HCT116 (cell line): ENCODE data around the gene PI4KA.
"Not testable (repeated sequence)": the region's sequence is repeated elsewhere in the genome, so short reads cannot be mapped to it uniquely, and the experiment has no call there.

Source experiments
- JUND ChIP-seq: IDR thresholded peaks from 2 replicates; pipeline ENCODE4 v1.6.1; 2012
- POLR2AphosphoS5 ChIP-seq: IDR thresholded peaks from 2 replicates; pipeline ENCODE4 v1.6.1; 2011; ENCODE audit warnings: mild to moderate bottlenecking, low read depth, low read length, moderate library complexity
- ZFX ChIP-seq: fragments of 450-650 bp; IDR thresholded peaks from 2 replicates; pipeline ENCODE4 v1.6.1; 2017
- TF ChIP-seq, protein P1 (sequence below), 3 experiments: fragments of 200-600 bp in 1 of 3; sonication (generic) in 1 of 3; IDR thresholded peaks in 2 of 3; conservative IDR thresholded peaks in 1 of 3; 2 replicates each; pipeline ENCODE4 v1.5.1; 2012 to 2017; ENCODE audit warnings: low read depth in 2 of 3, low read length in 2 of 3, antibody characterized with exemption in 1 of 3, borderline replicate concordance in 1 of 3, control low read depth in 1 of 3, mild to moderate bottlenecking in 1 of 3, mixed read lengths in 1 of 3, mixed run types in 1 of 3, moderate library complexity in 1 of 3; ENCODE audit not compliant: insufficient read depth in 1 of 3
- TF ChIP-seq, protein P2 (sequence below): IDR thresholded peaks from 2 replicates; pipeline ENCODE4 v1.6.1; 2012; ENCODE audit warnings: low read depth

DNA sequence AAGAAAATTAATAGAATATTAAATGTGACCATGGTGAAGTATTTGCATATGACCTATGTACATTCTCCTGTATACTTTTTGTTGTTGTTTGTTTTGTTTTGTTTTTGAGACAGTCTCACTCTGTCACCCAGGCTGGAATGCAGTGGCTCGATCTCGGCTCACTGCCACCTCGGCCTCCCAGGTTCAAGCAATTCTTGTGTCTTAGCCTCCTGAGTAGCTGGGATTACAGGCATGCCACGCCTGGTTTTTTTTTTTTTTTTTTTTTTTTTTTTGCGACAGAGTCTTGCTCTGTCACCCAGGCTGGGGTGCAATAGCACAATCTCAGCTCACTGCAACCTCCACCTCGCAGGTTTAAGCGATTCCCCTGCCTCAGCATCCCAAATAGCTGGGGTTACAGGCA lies 39.1 kb upstream of the PI4KA start:
- not testable (repeated sequence) for TF ChIP-seq JUND, POLR2AphosphoS5, ZFX
- TF ChIP-seq, protein P1, sequence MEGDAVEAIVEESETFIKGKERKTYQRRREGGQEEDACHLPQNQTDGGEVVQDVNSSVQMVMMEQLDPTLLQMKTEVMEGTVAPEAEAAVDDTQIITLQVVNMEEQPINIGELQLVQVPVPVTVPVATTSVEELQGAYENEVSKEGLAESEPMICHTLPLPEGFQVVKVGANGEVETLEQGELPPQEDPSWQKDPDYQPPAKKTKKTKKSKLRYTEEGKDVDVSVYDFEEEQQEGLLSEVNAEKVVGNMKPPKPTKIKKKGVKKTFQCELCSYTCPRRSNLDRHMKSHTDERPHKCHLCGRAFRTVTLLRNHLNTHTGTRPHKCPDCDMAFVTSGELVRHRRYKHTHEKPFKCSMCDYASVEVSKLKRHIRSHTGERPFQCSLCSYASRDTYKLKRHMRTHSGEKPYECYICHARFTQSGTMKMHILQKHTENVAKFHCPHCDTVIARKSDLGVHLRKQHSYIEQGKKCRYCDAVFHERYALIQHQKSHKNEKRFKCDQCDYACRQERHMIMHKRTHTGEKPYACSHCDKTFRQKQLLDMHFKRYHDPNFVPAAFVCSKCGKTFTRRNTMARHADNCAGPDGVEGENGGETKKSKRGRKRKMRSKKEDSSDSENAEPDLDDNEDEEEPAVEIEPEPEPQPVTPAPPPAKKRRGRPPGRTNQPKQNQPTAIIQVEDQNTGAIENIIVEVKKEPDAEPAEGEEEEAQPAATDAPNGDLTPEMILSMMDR (IDR thresholded peaks at IDR 0.05 in 2 of 3, conservative IDR thresholded peaks at IDR 0.05 in 1 of 3; ENCODE audit: borderline replicate concordance in 1 of 3, insufficient read depth in 1 of 3, low read depth in 2 of 3, low read length in 2 of 3): not testable (repeated sequence)
- TF ChIP-seq, protein P2, sequence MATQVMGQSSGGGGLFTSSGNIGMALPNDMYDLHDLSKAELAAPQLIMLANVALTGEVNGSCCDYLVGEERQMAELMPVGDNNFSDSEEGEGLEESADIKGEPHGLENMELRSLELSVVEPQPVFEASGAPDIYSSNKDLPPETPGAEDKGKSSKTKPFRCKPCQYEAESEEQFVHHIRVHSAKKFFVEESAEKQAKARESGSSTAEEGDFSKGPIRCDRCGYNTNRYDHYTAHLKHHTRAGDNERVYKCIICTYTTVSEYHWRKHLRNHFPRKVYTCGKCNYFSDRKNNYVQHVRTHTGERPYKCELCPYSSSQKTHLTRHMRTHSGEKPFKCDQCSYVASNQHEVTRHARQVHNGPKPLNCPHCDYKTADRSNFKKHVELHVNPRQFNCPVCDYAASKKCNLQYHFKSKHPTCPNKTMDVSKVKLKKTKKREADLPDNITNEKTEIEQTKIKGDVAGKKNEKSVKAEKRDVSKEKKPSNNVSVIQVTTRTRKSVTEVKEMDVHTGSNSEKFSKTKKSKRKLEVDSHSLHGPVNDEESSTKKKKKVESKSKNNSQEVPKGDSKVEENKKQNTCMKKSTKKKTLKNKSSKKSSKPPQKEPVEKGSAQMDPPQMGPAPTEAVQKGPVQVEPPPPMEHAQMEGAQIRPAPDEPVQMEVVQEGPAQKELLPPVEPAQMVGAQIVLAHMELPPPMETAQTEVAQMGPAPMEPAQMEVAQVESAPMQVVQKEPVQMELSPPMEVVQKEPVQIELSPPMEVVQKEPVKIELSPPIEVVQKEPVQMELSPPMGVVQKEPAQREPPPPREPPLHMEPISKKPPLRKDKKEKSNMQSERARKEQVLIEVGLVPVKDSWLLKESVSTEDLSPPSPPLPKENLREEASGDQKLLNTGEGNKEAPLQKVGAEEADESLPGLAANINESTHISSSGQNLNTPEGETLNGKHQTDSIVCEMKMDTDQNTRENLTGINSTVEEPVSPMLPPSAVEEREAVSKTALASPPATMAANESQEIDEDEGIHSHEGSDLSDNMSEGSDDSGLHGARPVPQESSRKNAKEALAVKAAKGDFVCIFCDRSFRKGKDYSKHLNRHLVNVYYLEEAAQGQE: not testable (repeated sequence)
